ENCODE data around the gene WFDC8.

Gene WFDC8

DNA sequence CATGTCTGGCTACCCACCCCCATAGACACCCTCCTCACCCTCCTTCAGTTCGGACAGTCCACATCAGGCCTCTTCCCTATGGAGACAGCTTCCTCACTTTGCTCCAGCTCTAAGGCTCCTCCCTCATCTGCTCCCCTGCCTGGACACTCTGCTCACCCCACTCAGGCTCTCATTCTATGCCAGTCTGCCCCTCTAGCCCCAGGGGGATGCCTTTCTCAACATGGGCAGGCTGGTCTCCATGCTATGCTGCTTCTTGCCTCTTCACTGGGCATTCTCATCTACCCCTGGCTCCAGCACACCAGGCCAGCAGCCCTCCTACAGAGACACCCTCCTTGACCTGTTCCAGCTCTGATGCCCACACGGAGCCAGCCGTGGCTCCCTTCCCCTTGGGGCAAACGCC lies at the start of gene WFDC8:
Gene WFDC8, minus strand, starts transcription at position 101 of the 400 bp plus-strand sequence. Its CDS starts 37 bp downstream, at position 64.
- no peaks in the 10 kb centered on the region for H3K9me3 ChIP-seq (ENCODE audit: control insufficient read depth in 2 of 2, low read length in 2 of 2)
- no peak within 1 kb of the TSS for H3K4me3 ChIP-seq (ENCODE audit: low read length in 2 of 2)
- H3K9ac ChIP-seq (ENCODE audit: low read length in 2 of 2) = no peak within 1 kb of the TSS
- no peaks in the 10 kb centered on the region for H3K36me3 ChIP-seq (ENCODE audit: control insufficient read depth in 2 of 2, insufficient read depth in 2 of 2, low read length in 2 of 2)
- H3K27ac ChIP-seq (ENCODE audit: low read length) = no peak within 1 kb of the TSS
- no peaks in the 10 kb centered on the region for H3K4me1 ChIP-seq (ENCODE audit: control insufficient read depth, insufficient read depth, low read length)
- peaks cover 0 to 5% of the 10 kb centered on the region in 2 donors for H3K27me3 ChIP-seq (ENCODE audit: control insufficient read depth in 1 of 2, insufficient read depth in 2 of 2, low read length in 2 of 2)

DNA sequence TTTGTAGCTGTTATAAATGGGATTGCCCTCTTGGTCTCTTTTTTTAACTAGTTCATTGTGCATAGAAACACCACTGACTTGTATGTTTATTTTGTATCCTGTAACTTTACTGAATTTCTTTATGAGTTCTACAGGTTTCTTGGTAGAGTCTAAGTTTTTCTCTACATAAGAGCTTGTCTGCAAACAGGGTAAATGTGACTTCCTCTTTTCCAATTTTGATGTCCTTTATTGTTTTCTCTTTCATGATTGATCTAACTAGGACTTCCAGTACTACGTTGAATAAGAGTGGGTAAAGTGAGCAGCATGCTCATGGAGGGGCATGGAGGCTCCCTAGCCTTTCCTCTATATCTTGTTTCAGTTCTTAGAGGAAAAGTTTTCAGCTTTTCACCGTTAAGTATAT lies 47.5 kb upstream of the WFDC8 start:
- H3K4me1 ChIP-seq (ENCODE audit: control insufficient read depth, insufficient read depth, low read length) = no peaks in the 10 kb centered on the region
- H3K9ac ChIP-seq (ENCODE audit: low read length in 2 of 2) = no peak overlapping the region
- no peaks in the 10 kb centered on the region for H3K27me3 ChIP-seq (ENCODE audit: control insufficient read depth in 1 of 2, insufficient read depth in 2 of 2, low read length in 2 of 2)
- H3K36me3 ChIP-seq (ENCODE audit: control insufficient read depth in 2 of 2, insufficient read depth in 2 of 2, low read length in 2 of 2) = no peaks in the 10 kb centered on the region
- H3K27ac ChIP-seq (ENCODE audit: low read length) = no peak overlapping the region
- no peaks in the 10 kb centered on the region for H3K9me3 ChIP-seq (ENCODE audit: control insufficient read depth in 2 of 2, low read length in 2 of 2)
- H3K4me3 ChIP-seq (ENCODE audit: low read length in 2 of 2) = no peak overlapping the region

DNA sequence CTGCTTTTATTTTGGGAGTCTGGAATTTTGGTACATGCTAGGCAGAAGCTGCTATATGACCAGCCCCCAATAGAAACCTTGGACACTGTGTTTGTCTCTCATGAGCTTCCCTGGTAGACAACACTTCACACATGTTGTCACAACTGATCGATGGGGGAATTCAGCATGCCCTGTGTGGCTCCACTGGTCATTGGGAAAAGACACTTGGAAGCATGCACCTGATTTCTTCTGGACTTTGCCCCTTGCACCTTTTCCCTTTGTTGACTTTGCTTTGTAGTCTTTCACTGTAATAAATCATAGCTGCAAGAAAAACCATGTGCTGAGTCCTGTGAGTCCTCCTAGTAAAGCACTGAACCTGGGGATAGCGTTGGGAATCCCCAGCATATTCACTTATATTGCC lies 42.5 kb upstream of the WFDC8 start:
- Histone ChIP-seq H3K27ac (ENCODE audit: low read length) (no peak overlapping the region), H3K4me3 (ENCODE audit: low read length in 2 of 2) (no peak overlapping the region), H3K4me1 (ENCODE audit: control insufficient read depth, insufficient read depth, low read length) (no peaks in the 10 kb centered on the region), H3K27me3 (ENCODE audit: control insufficient read depth in 1 of 2, insufficient read depth in 2 of 2, low read length in 2 of 2) (no peaks in the 10 kb centered on the region), H3K9me3 (ENCODE audit: control insufficient read depth in 2 of 2, low read length in 2 of 2) (no peaks in the 10 kb centered on the region), H3K36me3 (ENCODE audit: control insufficient read depth in 2 of 2, insufficient read depth in 2 of 2, low read length in 2 of 2) (no peaks in the 10 kb centered on the region), H3K9ac (ENCODE audit: low read length in 2 of 2) (no peak overlapping the region)

DNA sequence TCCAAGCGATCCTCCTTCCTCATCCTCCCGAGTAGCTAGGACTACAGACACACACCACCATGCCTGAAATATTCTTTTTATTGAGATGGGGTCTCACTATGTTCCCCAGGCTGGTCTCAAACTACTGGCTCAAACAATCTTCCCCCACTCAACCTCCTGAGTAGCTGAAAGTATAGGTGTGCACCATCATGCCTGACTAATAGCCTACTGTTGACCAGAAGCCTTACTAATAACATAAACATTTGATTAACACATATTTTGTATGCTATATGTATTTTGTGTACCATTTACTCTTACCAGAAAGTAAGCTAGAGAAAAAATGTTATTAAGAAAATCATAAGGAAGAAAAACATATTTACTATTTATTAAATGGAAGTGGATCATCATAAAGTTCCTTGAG lies 38.5 kb upstream of the WFDC8 start:
- no peaks in the 10 kb centered on the region for H3K27me3 ChIP-seq (ENCODE audit: control insufficient read depth in 1 of 2, insufficient read depth in 2 of 2, low read length in 2 of 2)

DNA sequence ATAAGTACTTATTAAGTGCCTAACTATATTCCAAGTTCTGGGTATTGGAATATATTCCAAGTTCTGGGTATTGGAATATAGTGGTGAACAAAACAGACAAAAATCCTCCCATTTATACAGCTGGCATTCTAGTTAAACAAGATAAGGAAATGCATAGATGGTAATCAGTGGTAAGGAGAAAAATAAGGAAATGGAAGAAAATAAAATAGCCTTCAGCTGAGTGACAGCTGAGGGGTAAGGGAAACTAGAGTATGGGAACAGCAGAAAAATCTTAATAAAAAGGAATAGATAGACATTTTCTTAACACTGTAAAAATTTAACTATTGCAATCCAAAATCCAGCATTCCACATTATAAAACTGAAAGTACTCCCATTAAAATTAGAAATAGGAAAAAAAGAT lies 33.2 kb upstream of the WFDC8 start:
- H3K36me3 ChIP-seq (ENCODE audit: control insufficient read depth in 2 of 2, insufficient read depth in 2 of 2, low read length in 2 of 2) = no peaks in the 10 kb centered on the region
- H3K9ac ChIP-seq (ENCODE audit: low read length in 2 of 2) = no peak overlapping the region
- no peaks in the 10 kb centered on the region for H3K27me3 ChIP-seq (ENCODE audit: control insufficient read depth in 1 of 2, insufficient read depth in 2 of 2, low read length in 2 of 2)
- no peak overlapping the region for H3K4me3 ChIP-seq (ENCODE audit: low read length in 2 of 2)
- no peak overlapping the region for H3K27ac ChIP-seq (ENCODE audit: low read length)
- no peaks in the 10 kb centered on the region for H3K9me3 ChIP-seq (ENCODE audit: control insufficient read depth in 2 of 2, low read length in 2 of 2)
- H3K4me1 ChIP-seq (ENCODE audit: control insufficient read depth, insufficient read depth, low read length) = no peaks in the 10 kb centered on the region

More for the DNA sequence above, 38.5 kb upstream of the WFDC8 start:
- Histone ChIP-seq H3K36me3 (ENCODE audit: control insufficient read depth in 2 of 2, insufficient read depth in 2 of 2, low read length in 2 of 2) (no peaks in the 10 kb centered on the region), H3K4me1 (ENCODE audit: control insufficient read depth, insufficient read depth, low read length) (no peaks in the 10 kb centered on the region), H3K27ac (ENCODE audit: low read length) (no peak overlapping the region), H3K9ac (ENCODE audit: low read length in 2 of 2) (no peak overlapping the region), H3K4me3 (ENCODE audit: low read length in 2 of 2) (no peak overlapping the region), H3K9me3 (ENCODE audit: control insufficient read depth in 2 of 2, low read length in 2 of 2) (no peaks in the 10 kb centered on the region)

DNA sequence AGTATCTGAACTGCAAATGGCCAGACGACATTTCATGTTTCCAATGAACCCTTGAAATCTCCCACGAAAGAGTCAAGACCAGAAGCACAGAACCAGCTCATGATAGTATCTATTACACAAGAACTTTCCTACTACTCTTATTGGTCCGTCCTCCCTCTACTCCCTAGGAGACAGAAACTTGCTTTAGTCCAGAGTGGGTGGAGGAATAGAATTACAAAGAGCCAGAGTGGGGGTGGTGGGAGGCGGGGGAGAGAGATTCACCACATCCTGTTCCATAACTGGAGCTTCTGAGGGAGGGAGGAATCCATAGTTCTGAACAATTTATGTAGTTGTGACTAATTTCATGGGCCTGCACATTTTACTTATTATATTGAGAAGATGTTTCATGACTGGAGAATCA lies 32.0 kb upstream of the WFDC8 start:
- no peaks in the 10 kb centered on the region for H3K4me1 ChIP-seq (ENCODE audit: control insufficient read depth, insufficient read depth, low read length)
- no peak overlapping the region for H3K27ac ChIP-seq (ENCODE audit: low read length)
- H3K4me3 ChIP-seq (ENCODE audit: low read length in 2 of 2) = no peak overlapping the region
- peaks cover 0 to 4% of the 10 kb centered on the region in 2 donors for H3K9me3 ChIP-seq (ENCODE audit: control insufficient read depth in 2 of 2, low read length in 2 of 2)
- H3K36me3 ChIP-seq (ENCODE audit: control insufficient read depth in 2 of 2, insufficient read depth in 2 of 2, low read length in 2 of 2) = no peaks in the 10 kb centered on the region
- no peaks in the 10 kb centered on the region for H3K27me3 ChIP-seq (ENCODE audit: control insufficient read depth in 1 of 2, insufficient read depth in 2 of 2, low read length in 2 of 2)
- H3K9ac ChIP-seq (ENCODE audit: low read length in 2 of 2) = no peak overlapping the region

DNA sequence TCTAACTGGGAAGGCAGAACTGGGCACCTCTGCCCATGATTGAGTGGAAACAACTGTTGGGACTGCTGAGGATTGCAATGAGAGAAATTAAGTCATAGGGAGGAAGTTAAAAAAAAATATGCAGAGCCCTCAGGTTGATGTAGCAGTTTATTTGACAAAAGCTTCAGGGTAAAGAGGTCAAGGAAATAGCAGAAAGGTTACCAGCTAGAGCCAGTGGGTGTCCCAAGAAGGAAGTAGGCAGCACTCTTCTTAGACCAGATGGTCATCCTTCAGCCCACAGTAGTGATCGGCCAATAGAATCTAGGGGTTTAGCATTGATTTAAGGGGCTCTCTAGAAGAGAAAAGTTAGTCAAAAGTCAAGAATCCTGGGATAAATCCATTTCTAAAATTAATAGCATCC lies 28.7 kb upstream of the WFDC8 start:
- no peak overlapping the region for H3K9ac ChIP-seq (ENCODE audit: low read length in 2 of 2)
- H3K4me1 ChIP-seq (ENCODE audit: control insufficient read depth, insufficient read depth, low read length) = no peaks in the 10 kb centered on the region
- no peaks in the 10 kb centered on the region for H3K36me3 ChIP-seq (ENCODE audit: control insufficient read depth in 2 of 2, insufficient read depth in 2 of 2, low read length in 2 of 2)
- H3K27me3 ChIP-seq (ENCODE audit: control insufficient read depth in 1 of 2, insufficient read depth in 2 of 2, low read length in 2 of 2) = no peaks in the 10 kb centered on the region
- H3K27ac ChIP-seq (ENCODE audit: low read length) = no peak overlapping the region
- no peak overlapping the region for H3K4me3 ChIP-seq (ENCODE audit: low read length in 2 of 2)
- peaks cover 0 to 8% of the 10 kb centered on the region in 2 donors for H3K9me3 ChIP-seq (ENCODE audit: control insufficient read depth in 2 of 2, low read length in 2 of 2)

DNA sequence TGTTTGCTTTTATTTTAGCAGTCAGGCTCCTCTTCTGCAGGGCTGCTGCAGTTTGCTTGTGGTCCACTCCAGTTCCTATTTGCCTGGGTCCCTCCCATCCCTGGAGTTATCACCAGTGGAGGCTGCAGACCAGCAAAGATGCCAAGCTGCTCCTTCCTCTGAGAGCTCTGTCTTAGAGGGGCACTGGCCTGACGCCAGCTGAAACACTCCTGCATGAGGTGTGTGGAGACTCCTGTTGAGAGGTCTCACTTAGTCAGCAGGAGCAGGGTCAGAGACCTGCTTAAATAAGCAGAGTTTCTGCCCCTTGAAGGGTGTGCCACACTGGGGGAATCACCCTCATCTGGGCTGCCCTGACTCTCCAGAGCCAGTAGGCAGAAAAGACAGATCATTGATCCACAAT lies 16.2 kb upstream of the WFDC8 start:
- Histone ChIP-seq H3K36me3 (ENCODE audit: control insufficient read depth in 2 of 2, insufficient read depth in 2 of 2, low read length in 2 of 2) (no peaks in the 10 kb centered on the region), H3K27me3 (ENCODE audit: control insufficient read depth in 1 of 2, insufficient read depth in 2 of 2, low read length in 2 of 2) (peaks cover 3 to 10% of the 10 kb centered on the region in 2 donors), H3K4me1 (ENCODE audit: control insufficient read depth, insufficient read depth, low read length) (no peaks in the 10 kb centered on the region), H3K9ac (ENCODE audit: low read length in 2 of 2) (no peak overlapping the region), H3K4me3 (ENCODE audit: low read length in 2 of 2) (no peak overlapping the region), H3K9me3 (ENCODE audit: control insufficient read depth in 2 of 2, low read length in 2 of 2) (no peaks in the 10 kb centered on the region), H3K27ac (ENCODE audit: low read length) (no peak overlapping the region)

DNA sequence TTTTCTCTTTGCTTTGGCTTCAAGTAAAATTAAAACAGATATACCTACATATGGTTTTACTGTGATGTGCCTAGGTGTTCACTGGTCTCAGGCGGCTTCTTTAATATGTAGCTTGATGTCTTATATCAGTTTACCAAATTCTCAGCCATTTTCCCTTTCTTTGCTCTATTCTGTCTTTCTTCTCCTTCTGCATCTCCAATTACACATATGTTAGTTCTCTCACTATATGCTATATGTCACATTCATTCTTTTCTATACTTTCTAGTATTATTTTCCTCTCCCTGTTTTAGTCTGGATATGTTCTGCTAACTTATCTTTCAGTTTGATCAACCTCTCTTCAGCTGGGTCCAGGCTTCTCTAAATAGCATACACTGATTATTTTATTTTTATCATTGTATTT lies 14.4 kb upstream of the WFDC8 start:
- H3K27ac ChIP-seq (ENCODE audit: low read length) = no peak overlapping the region

DNA sequence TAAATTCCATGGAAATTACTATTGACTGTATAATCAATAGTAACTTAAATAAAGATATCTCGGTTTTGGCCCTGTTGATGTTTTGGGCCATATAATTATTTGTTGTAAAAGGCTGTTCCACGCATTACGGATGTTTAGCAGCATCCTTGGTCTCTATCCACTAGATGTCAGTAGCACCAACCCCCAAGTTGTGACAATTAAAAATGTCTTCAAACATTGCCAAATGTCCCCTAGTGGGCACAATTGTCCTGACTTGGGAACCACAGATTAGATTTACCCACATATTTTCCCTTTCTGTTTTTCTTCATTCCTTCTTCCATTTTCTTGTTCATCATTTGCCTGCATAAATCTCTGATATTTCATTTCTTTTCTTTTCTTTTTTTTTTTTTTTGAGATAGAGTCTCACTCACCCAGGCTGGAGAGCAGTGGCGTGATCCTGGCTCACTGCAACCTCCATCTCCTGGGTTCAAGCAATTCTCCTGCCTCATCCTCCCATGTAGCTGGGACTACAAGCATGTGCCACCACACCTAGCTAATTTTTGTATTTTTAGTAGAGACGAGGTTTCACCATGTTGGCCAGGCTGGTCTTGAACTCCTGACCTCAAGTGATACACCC lies 13.6 kb upstream of the WFDC8 start:
- Histone ChIP-seq H3K4me3 (ENCODE audit: low read length in 2 of 2) (no peak overlapping the region), H3K36me3 (ENCODE audit: control insufficient read depth in 2 of 2, insufficient read depth in 2 of 2, low read length in 2 of 2) (no peaks in the 10 kb centered on the region), H3K27ac (ENCODE audit: low read length) (no peak overlapping the region), H3K27me3 (ENCODE audit: control insufficient read depth in 1 of 2, insufficient read depth in 2 of 2, low read length in 2 of 2) (peaks cover 0 to 3% of the 10 kb centered on the region in 2 donors), H3K9ac (ENCODE audit: low read length in 2 of 2) (no peak overlapping the region), H3K4me1 (ENCODE audit: control insufficient read depth, insufficient read depth, low read length) (no peaks in the 10 kb centered on the region), H3K9me3 (ENCODE audit: control insufficient read depth in 2 of 2, low read length in 2 of 2) (no peaks in the 10 kb centered on the region)

More for the DNA sequence above, 14.4 kb upstream of the WFDC8 start:
- Histone ChIP-seq H3K9me3 (ENCODE audit: control insufficient read depth in 2 of 2, low read length in 2 of 2) (no peaks in the 10 kb centered on the region), H3K36me3 (ENCODE audit: control insufficient read depth in 2 of 2, insufficient read depth in 2 of 2, low read length in 2 of 2) (no peaks in the 10 kb centered on the region), H3K4me1 (ENCODE audit: control insufficient read depth, insufficient read depth, low read length) (no peaks in the 10 kb centered on the region), H3K27me3 (ENCODE audit: control insufficient read depth in 1 of 2, insufficient read depth in 2 of 2, low read length in 2 of 2) (peaks cover 3 to 8% of the 10 kb centered on the region in 2 donors), H3K4me3 (ENCODE audit: low read length in 2 of 2) (no peak overlapping the region), H3K9ac (ENCODE audit: low read length in 2 of 2) (no peak overlapping the region)

DNA sequence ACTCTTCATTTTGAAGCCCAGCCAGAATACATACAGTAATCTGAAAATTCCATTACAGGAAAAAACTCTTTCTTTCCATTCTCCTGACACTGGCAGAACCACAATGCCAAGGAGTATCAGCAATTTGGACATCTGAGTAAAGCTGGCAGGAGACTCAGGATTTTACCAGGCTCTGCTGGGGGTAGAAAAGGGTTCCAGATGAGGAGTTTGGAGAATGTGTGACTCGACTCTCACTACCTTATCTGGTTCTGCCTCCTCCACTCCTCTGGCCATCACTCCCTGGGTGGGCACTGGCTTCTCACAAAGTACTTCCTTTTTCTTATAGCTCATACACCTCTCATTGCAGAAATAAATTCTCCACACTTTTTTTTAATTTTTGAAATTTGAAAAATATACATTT lies 10.6 kb upstream of the WFDC8 start:
- H3K27me3 ChIP-seq (ENCODE audit: control insufficient read depth in 1 of 2, insufficient read depth in 2 of 2, low read length in 2 of 2) = no peaks in the 10 kb centered on the region
- H3K4me3 ChIP-seq (ENCODE audit: low read length in 2 of 2) = no peak overlapping the region
- no peaks in the 10 kb centered on the region for H3K4me1 ChIP-seq (ENCODE audit: control insufficient read depth, insufficient read depth, low read length)
- H3K9ac ChIP-seq (ENCODE audit: low read length in 2 of 2) = no peak overlapping the region
- no peaks in the 10 kb centered on the region for H3K36me3 ChIP-seq (ENCODE audit: control insufficient read depth in 2 of 2, insufficient read depth in 2 of 2, low read length in 2 of 2)
- H3K9me3 ChIP-seq (ENCODE audit: control insufficient read depth in 2 of 2, low read length in 2 of 2) = no peaks in the 10 kb centered on the region
- H3K27ac ChIP-seq (ENCODE audit: low read length) = no peak overlapping the region
